K562 (cell line): Measurements from ENCODE around the gene SLC7A8. TPM values are rescaled to one million over a fixed set of nuclear protein-coding genes. Genes with fewer than 3 reads are reported as not detected.

Source experiments
- BACH1 ChIP-seq: fragments of 200-800 bp; sonication (Bioruptor generic); IDR thresholded peaks from 2 replicates; pipeline ENCODE4 v1.6.1; 2016; ENCODE audit warnings: missing genetic modification characterization, missing compliant biosample characterization
- BRCA1 ChIP-seq, 2 experiments: fragments of 450-650 bp in 1 of 2; sonication (generic) in 1 of 2; formaldehyde crosslinking in 1 of 2; IDR thresholded peaks; 2 replicates each; pipeline versions ENCODE4 v1.5.0 to v1.6.1; 2017 to 2020; ENCODE audit warnings: mild to moderate bottlenecking in 1 of 2, missing genetic modification reagents in 1 of 2
- CAMTA2 ChIP-seq: fragments of 250-450 bp; sonication (Bioruptor Pico); conservative IDR thresholded peaks from 2 replicates; pipeline ENCODE4 v1.5.1; 2022
- CHCHD3 ChIP-seq: fragments of 250-450 bp; sonication (Bioruptor Pico); IDR thresholded peaks from 2 replicates; pipeline ENCODE4 v2.1.2; 2022; ENCODE audit warnings: mild to moderate bottlenecking
- E2F4 ChIP-seq: sonication (generic); formaldehyde crosslinking; IDR thresholded peaks from 2 replicates; pipeline ENCODE4 v1.8.0; 2022; ENCODE audit warnings: mild to moderate bottlenecking, low read depth, missing genetic modification reagents
- ETV5 ChIP-seq: sonication (generic); formaldehyde crosslinking; IDR thresholded peaks from 2 replicates; pipeline ENCODE4 v1.4.0; 2020; ENCODE audit warnings: low read depth, mild to moderate bottlenecking, missing genetic modification reagents
- HMG20A ChIP-seq: fragments of 450-650 bp; formaldehyde crosslinking; conservative IDR thresholded peaks from 2 replicates; pipeline ENCODE4 v1.4.0; 2020; ENCODE audit warnings: mild to moderate bottlenecking, mixed read lengths
- ILK ChIP-seq: fragments of 450-650 bp; IDR thresholded peaks from 2 replicates; pipeline ENCODE4 v1.6.1; 2016; ENCODE audit warnings: missing genetic modification characterization, low read depth, mild to moderate bottlenecking, missing compliant biosample characterization, moderate library complexity, borderline replicate concordance
- MCM5 ChIP-seq: fragments of 450-650 bp; IDR thresholded peaks from 2 replicates; pipeline ENCODE4 v1.6.1; 2016; ENCODE audit warnings: low read depth
- MEF2A ChIP-seq: IDR thresholded peaks from 2 replicates; pipeline ENCODE4 v1.6.1; 2011; ENCODE audit warnings: low read depth, mild to moderate bottlenecking, low read length, moderate library complexity; ENCODE audit not compliant: control insufficient read depth
- PREB ChIP-seq: sonication (generic); formaldehyde crosslinking; IDR thresholded peaks from 2 replicates; pipeline ENCODE4 v1.8.1; 2023; ENCODE audit warnings: mild to moderate bottlenecking, missing genetic modification reagents
- RBM22 ChIP-seq: fragments of 200-400 bp; formaldehyde crosslinking; IDR thresholded peaks from 2 replicates; pipeline ENCODE4 v1.6.1; 2018; ENCODE audit warnings: low read length, low read depth; ENCODE audit not compliant: poor library complexity, severe bottlenecking
- SMARCB1 ChIP-seq: IDR thresholded peaks from 2 replicates; pipeline ENCODE4 v1.6.1; 2011; ENCODE audit warnings: improper control_type of control experiment, low read depth; ENCODE audit not compliant: insufficient read length
- STAT5B ChIP-seq: fragments of 250-450 bp; sonication (Bioruptor Pico); IDR thresholded peaks from 2 replicates; pipeline ENCODE4 v1.8.0; 2021; ENCODE audit warnings: mild to moderate bottlenecking, inconsistent platforms
- TAF1 ChIP-seq: IDR thresholded peaks from 2 replicates; pipeline ENCODE4 v1.6.1; 2011; ENCODE audit warnings: mild to moderate bottlenecking, low read length, moderate library complexity; ENCODE audit not compliant: insufficient read depth, control insufficient read depth, severe bottlenecking; ENCODE audit errors: extremely low read depth
- YY1 ChIP-seq, 3 experiments: IDR thresholded peaks; 2 replicates each; pipeline ENCODE4 v1.6.1; 2011; ENCODE audit warnings: low read length in 2 of 3, mild to moderate bottlenecking in 2 of 3, moderate library complexity in 2 of 3, borderline replicate concordance in 1 of 3, control low read depth in 1 of 3, low read depth in 1 of 3; ENCODE audit not compliant: insufficient read depth in 3 of 3, insufficient replicate concordance in 2 of 3, control insufficient read depth in 1 of 3, insufficient read length in 1 of 3; ENCODE audit errors: extremely low read depth in 1 of 3
- ZFP30 ChIP-seq: fragments of 250-450 bp; sonication (Bioruptor Pico); IDR thresholded peaks from 2 replicates; pipeline ENCODE4 v1.8.0; 2022; ENCODE audit warnings: moderate library complexity, mild to moderate bottlenecking, inconsistent platforms, borderline replicate concordance
- ZNF395 ChIP-seq: fragments of 200-800 bp; sonication (Bioruptor generic); IDR thresholded peaks from 2 replicates; pipeline ENCODE4 v1.6.1; 2017; ENCODE audit warnings: missing genetic modification characterization, missing compliant biosample characterization
- ZNF398 ChIP-seq: fragments of 250-450 bp; sonication (Bioruptor Pico); IDR thresholded peaks from 2 replicates; pipeline ENCODE4 v1.8.0; 2021; ENCODE audit warnings: moderate library complexity, mild to moderate bottlenecking, inconsistent platforms
- polyA plus RNA-seq, 8 experiments: library from polyadenylated mRNA; depleted of rRNA in 4 of 8; stranded (reverse) in 5 of 8; unstranded in 3 of 8; fragments of >200 nt; fragmentation: Nextera tagmentation in 2 of 8; fragmentation: Illumina TruSeq in 1 of 8; extraction: Ambion mirVana in 2 of 8; extraction: Trizol in 1 of 8; gene quantifications; 2 replicates each; pipeline versions ENCODE4 v1.2.1 to v1.2.3, GENCODE V29; 2011 to 2014; ENCODE audit warnings: inconsistent platforms in 1 of 8, missing spikeins in 1 of 8
- total RNA-seq, 7 experiments: library from RNA; depleted of rRNA in 6 of 7; stranded (reverse); fragments of >200 nt in 6 of 7; fragmentation: Illumina TruSeq in 2 of 7; extraction: Trizol in 2 of 7; gene quantifications; 2 replicates each; pipeline versions ENCODE4 v1.2.1 to v1.2.3, GENCODE V29; 2011 to 2021; ENCODE audit warnings: low replicate concordance in 1 of 7

Gene SLC7A8
- total and polyA plus RNA-seq, 9 of the 15 experiments (the other 6 are each of a cell fraction or from before 2014, with no cell fraction given), result 2.0 to 33.0 (median 6.0) TPM

- TF ChIP-seq E2F4 (CRISPR knock-in tag) (no peak), CHCHD3 (CRISPR knock-in tag) (no peak), ZNF395 (CRISPR knock-in tag) (peak; percentile 94), HMG20A (CRISPR knock-in tag) (0 out of 2 replicates have a peak, but pooled peaks have one; percentile 43), TAF1 (peak; percentile 50), ZNF398 (CRISPR knock-in tag) (no peak), BRCA1 (IDR thresholded peaks at IDR 0.05) (no peak), BRCA1 (CRISPR knock-in tag; IDR thresholded peaks at IDR 0.05) (no peak), YY1 (IDR thresholded peaks at IDR 0.05; ENCODE audit: borderline replicate concordance in 1 of 3, control insufficient read depth in 1 of 3, extremely low read depth in 1 of 3, insufficient read depth in 3 of 3, insufficient read length in 1 of 3, insufficient replicate concordance in 2 of 3, low read depth in 1 of 3, low read length in 2 of 3) (peak in 1 of 3 experiments; percentile 23), RBM22 (no peak), SMARCB1 (no peak), BACH1 (no peak), PREB (no peak), ZFP30 (CRISPR knock-in tag) (no peak), STAT5B (CRISPR knock-in tag) (no peak), ILK (tag) (no peak), MCM5 (no peak), ETV5 (peak; percentile 75; the same call in 1 of the 2 replicates), MEF2A (peak; percentile 33; the same call in 1 of the 2 replicates), CAMTA2 (CRISPR knock-in tag) (no peak)
Measured at GRCh38 chr14:23112359-23113178, 70.9 kb downstream of the SLC7A8 start (continued).
